Gastrocnemius medialis (tissue), 4 donors: ENCODE data around the gene ARID4A. TPM values are rescaled to one million over a fixed set of nuclear protein-coding genes. Genes with fewer than 3 reads are reported as not detected.

Experiments used
- ATAC-seq, 2 donors: fragments of 150-250 bp; one replicate each; pipeline ENCODE4 v1.9.1; 2016
- DNase-seq, 2 donors: peaks; one replicate each; pipeline ENCODE4 v3.0.0-alpha.2; 2019
- H3K27ac ChIP-seq, 4 donors: fragments of 200-600 bp; sonication (generic); 1 replicate in 1 of 4; 2 replicates in 3 of 4; pipeline ENCODE4 v1.5.1; 2016 to 2018; ENCODE audit warnings: mild to moderate bottlenecking in 2 of 4, moderate library complexity in 1 of 4
- H3K27me3 ChIP-seq, 3 donors: fragments of 200-600 bp; sonication (generic) in 2 of 3; 1 replicate in 1 of 3; 2 replicates in 2 of 3; pipeline versions ENCODE4 v1.5.1 to v1.6.0; 2016 to 2019; ENCODE audit warnings: mild to moderate bottlenecking in 1 of 3, moderate library complexity in 1 of 3
- H3K36me3 ChIP-seq, 2 donors: fragments of 200-600 bp; sonication (generic) in 1 of 2; one replicate each; pipeline ENCODE4 v1.5.1; 2017 to 2018
- H3K4me1 ChIP-seq, 2 donors: fragments of 200-600 bp; sonication (generic) in 1 of 2; one replicate each; pipeline ENCODE4 v1.5.1; 2016 to 2017; ENCODE audit warnings: mild to moderate bottlenecking in 2 of 2
- H3K4me3 ChIP-seq, 4 donors: fragments of 200-600 bp; sonication (generic) in 3 of 4; 1 replicate in 1 of 4; 2 replicates in 3 of 4; pipeline ENCODE4 v1.5.1; 2016 to 2019; ENCODE audit warnings: mild to moderate bottlenecking in 2 of 4
- H3K9me3 ChIP-seq, 3 donors: fragments of 200-600 bp; sonication (generic) in 2 of 3; 1 replicate in 1 of 3; 2 replicates in 2 of 3; pipeline ENCODE4 v1.5.1; 2016 to 2019
- POLR2A ChIP-seq, 2 donors: fragments of 450-650 bp; IDR thresholded peaks; one replicate each; pipeline ENCODE4 v1.6.1; 2017; ENCODE audit warnings: antibody characterized with exemption in 2 of 2, mild to moderate bottlenecking in 2 of 2, moderate library complexity in 2 of 2
- in situ Hi-C, 4 donors: fragments of 200-750 bp; cut with MboI; loops; one replicate each; pipeline versions ENCODE4 v1.15.0 to v1.8.0; 2017; ENCODE audit warnings: low sequenced_read_pairs in 4 of 4
- intact Hi-C: fragments of 100-400 bp; cut with DNase I; formaldehyde crosslinking; loops from one replicate; pipeline ENCODE4 v1.15.1; 2023; ENCODE audit warnings: low total_unique reads
- total RNA-seq, 4 donors: library from RNA; depleted of rRNA; stranded (reverse); fragments of >200 nt; gene quantifications; one replicate each; pipeline versions ENCODE4 v1.1.0 to v1.2.3, GENCODE V29; 2016
- TF ChIP-seq, protein P1 (sequence below), 5 experiments: fragments of 450-650 bp in 3 of 5; fragments of 200-600 bp in 2 of 5; sonication (generic) in 2 of 5; IDR thresholded peaks in 4 of 5; conservative IDR thresholded peaks in 1 of 5; 1 replicate in 4 of 5; 2 replicates in 1 of 5; pipeline ENCODE4 v1.5.1; 2016 to 2019; ENCODE audit warnings: antibody characterized with exemption in 5 of 5, mild to moderate bottlenecking in 3 of 5, moderate library complexity in 3 of 5

The ARID4A gene
- total RNA-seq, 4 donors from 2014 or later: 6.6 to 10.5 (median 7.1) TPM

DNA sequence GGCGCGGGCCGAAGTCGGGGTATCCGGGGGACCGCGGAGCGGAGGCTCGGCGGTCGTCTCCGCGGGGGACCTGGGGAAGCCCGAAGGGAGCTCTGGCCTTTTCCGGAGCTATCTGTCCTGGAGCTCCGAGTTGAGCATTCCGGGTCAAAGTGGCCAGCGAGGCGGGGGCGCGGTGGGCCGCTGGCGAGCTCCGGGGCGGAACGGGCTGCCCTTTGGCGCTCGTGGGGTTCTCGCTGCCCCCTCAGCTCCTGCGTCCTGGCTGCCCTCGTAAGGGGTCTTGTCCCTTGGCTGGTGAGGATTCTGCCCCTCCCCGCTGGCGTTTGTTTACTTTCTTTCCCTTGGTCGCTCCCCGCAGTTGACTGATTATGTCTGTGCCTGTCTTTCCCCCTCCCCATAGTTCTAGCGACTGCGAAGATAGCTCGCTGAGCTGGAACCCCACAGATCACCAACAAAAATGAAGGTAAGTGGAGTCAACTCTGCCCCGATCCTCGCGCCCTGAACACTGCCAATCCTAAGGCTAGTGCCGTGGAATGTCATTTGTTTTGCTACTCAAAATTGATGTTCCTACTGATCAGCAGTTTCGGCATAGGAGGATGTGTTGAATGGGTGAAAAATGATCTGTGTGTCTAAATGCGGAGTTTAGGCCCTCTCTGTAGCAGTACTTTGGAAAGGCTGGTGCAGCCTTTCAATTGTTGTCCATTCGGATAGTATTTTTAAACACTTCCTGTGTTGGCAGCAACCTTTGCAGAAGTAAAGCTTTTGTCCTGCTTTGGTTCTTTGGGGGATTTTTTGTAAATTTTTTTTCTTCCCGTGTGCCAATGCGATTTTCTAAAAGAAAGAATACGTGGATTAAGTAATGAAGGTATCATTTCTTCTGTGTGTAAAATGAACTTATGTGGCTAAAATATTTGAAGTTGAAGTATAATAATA is 1.3 kb downstream of the ARID4A start:
- Histone ChIP-seq H3K4me1 (peaks cover 34 to 44% of the 10 kb centered on the region in 2 donors), H3K9me3 (no peaks in the 10 kb centered on the region), H3K36me3 (peaks cover 0 to 19% of the 10 kb centered on the region in 2 donors), H3K4me3 (peak overlapping the region; percentile 92 to 99 (median 97)), H3K27ac (peak overlapping the region; percentile 89 to 99 (median 93)), H3K27me3 (no peaks in the 10 kb centered on the region)
- intact Hi-C loops (loop anchor here (2.0 kb wide), 2 partner anchors 99 to 127 kb away; partner anchors contain the start of genes ACTR10, KIAA0586 and TIMM9), in situ Hi-C loops (loop anchor here in 3 of 4 donors (10.0 kb wide), 1 partner anchor 55 kb away; the partner anchor contains the start of gene PSMA3 (in 3 of the 3))
- TF ChIP-seq, protein P1, sequence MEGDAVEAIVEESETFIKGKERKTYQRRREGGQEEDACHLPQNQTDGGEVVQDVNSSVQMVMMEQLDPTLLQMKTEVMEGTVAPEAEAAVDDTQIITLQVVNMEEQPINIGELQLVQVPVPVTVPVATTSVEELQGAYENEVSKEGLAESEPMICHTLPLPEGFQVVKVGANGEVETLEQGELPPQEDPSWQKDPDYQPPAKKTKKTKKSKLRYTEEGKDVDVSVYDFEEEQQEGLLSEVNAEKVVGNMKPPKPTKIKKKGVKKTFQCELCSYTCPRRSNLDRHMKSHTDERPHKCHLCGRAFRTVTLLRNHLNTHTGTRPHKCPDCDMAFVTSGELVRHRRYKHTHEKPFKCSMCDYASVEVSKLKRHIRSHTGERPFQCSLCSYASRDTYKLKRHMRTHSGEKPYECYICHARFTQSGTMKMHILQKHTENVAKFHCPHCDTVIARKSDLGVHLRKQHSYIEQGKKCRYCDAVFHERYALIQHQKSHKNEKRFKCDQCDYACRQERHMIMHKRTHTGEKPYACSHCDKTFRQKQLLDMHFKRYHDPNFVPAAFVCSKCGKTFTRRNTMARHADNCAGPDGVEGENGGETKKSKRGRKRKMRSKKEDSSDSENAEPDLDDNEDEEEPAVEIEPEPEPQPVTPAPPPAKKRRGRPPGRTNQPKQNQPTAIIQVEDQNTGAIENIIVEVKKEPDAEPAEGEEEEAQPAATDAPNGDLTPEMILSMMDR (IDR thresholded peaks at IDR 0.05 in 4 of 5, conservative IDR thresholded peaks at IDR 0.05 in 1 of 5): no peak
- TF ChIP-seq POLR2A (IDR thresholded peaks at IDR 0.05): no peak
- ATAC-seq (no peak), DNase-seq (no peak)

DNA sequence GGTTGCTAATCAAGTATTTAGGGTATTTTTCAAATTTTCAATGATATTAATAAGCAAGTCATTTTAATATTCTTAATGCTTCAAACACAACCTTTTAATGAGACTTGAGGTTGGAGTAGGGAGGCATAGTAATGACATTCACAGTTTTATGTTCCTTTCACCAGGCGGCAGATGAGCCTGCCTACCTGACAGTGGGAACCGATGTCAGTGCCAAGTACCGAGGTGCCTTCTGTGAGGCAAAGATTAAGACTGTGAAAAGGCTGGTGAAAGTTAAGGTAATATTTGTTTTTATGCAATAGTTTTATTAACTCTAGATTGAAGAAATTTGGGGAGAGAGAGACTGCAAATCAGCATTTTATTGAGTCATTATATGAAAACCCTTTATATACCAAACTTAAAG is 3.1 kb downstream of the ARID4A start:
- no peak overlapping the region for H3K4me3 ChIP-seq
- intact Hi-C loops: no loop called here
- H3K27me3 ChIP-seq: no peaks in the 10 kb centered on the region
- H3K27ac ChIP-seq: no peak overlapping the region
- ATAC-seq: no peak
- no peak for TF ChIP-seq POLR2A (IDR thresholded peaks at IDR 0.05)
- TF ChIP-seq, protein P1 (IDR thresholded peaks at IDR 0.05 in 4 of 5, conservative IDR thresholded peaks at IDR 0.05 in 1 of 5): no peak
- peaks cover 0 to 13% of the 10 kb centered on the region in 2 donors for H3K36me3 ChIP-seq
- in situ Hi-C loops: no loop called here
- no peak for DNase-seq
- H3K4me1 ChIP-seq: peaks cover 19 to 29% of the 10 kb centered on the region in 2 donors
- H3K9me3 ChIP-seq: no peaks in the 10 kb centered on the region

DNA sequence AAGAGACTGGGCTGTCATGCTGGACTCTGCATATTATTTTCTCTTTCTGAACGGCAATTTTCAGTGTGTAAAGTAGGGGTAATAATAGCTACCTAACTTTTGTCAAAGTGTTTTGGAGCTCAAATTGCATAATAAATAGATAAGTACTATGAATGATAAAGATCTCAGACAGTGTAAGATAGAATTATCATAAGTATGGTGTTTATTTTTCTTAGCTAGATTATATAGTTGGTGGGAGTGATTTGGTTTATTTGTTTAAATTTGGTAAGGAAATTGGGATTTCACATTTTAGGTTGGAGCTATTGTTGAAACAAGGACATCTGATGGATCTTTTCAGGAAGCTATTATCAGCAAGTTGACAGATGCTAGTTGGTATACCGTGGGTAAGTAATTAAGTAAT is 7.4 kb downstream of the ARID4A start:
- TF ChIP-seq POLR2A (IDR thresholded peaks at IDR 0.05): no peak
- TF ChIP-seq, protein P1 (IDR thresholded peaks at IDR 0.05 in 4 of 5, conservative IDR thresholded peaks at IDR 0.05 in 1 of 5): no peak
- intact Hi-C loops: no loop called here
- ATAC-seq (no peak), DNase-seq (no peak)
- H3K4me3 ChIP-seq: no peak overlapping the region
- H3K4me1 ChIP-seq: peaks cover 3 to 13% of the 10 kb centered on the region in 2 donors
- H3K36me3 ChIP-seq: peaks cover 0 to 25% of the 10 kb centered on the region in 2 donors
- H3K27ac ChIP-seq: no peak overlapping the region
- no peaks in the 10 kb centered on the region for H3K27me3 ChIP-seq
- in situ Hi-C loops: no loop called here
- no peaks in the 10 kb centered on the region for H3K9me3 ChIP-seq

DNA sequence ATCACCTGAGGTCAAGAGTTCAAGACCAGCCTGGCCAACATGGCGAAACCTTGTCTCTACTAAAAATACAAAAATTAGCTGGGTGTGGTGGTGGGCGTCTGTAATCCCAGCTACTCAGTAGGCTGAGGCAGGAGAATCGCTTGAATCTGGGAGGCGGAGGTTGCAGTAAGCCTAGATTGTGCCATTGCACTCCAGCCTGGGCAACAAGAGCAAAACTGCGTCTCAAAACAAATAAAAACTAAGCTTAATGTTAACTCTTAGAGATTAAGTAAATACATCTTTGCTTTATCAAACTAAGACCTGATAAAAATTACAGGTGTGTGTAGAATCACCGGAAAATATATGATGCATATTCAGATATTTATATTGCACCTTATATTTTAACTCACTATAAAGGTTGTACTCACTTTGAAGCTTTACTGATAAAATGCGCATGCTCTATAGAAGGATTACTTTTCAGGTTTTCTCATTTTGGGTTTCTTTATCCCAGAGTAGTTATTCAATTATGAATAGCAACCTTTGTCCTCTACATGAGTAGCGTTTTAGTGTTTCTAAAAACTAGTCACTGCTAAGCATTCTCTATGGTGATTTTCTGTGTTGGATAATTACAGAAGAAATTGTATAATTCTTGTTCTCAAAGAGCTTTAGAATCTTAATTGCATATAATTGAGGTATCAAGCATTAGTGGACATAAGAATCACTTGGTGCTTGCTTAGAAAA is 9.4 kb downstream of the ARID4A start:
- in situ Hi-C loops (no loop called here), intact Hi-C loops (no loop called here)
- no peak for TF ChIP-seq POLR2A (IDR thresholded peaks at IDR 0.05)
- TF ChIP-seq, protein P1 (IDR thresholded peaks at IDR 0.05 in 4 of 5, conservative IDR thresholded peaks at IDR 0.05 in 1 of 5): no peak
- Histone ChIP-seq H3K4me3 (no peak overlapping the region), H3K4me1 (peaks cover 0 to under 1% of the 10 kb centered on the region in 2 donors), H3K9me3 (no peaks in the 10 kb centered on the region), H3K27ac (no peak overlapping the region), H3K27me3 (no peaks in the 10 kb centered on the region), H3K36me3 (peaks cover 0 to 15% of the 10 kb centered on the region in 2 donors)
- no peak for ATAC-seq
- DNase-seq: no peak
